Keratinocyte (primary cell): ENCODE measurements around the gene PIK3CB. TPM values are rescaled to one million over a fixed set of nuclear protein-coding genes. Genes with fewer than 3 reads are reported as not detected.

ENCODE experiments used
- DNase-seq: peaks from one replicate; pipeline ENCODE4 v3.0.0-alpha.2; 2011; ENCODE audit warnings: low read depth, missing footprints, low spot score
- FAIRE-seq: peaks from 2 replicates; lab custom pipeline; 2011; peaks lifted over from hg19 to GRCh38; lab: Jason Lieb, UNC
- H2AFZ ChIP-seq: 2 replicates; pipeline ENCODE4 v1.6.0; 2012; ENCODE audit warnings: low read length, control low read depth, inconsistent platforms; ENCODE audit not compliant: control insufficient read depth
- H3K27ac ChIP-seq: 2 replicates; pipeline ENCODE4 v1.5.1; 2011; ENCODE audit warnings: low read length; ENCODE audit not compliant: control insufficient read depth, insufficient read depth
- H3K27me3 ChIP-seq: 3 replicates; pipeline ENCODE4 v1.6.0; 2011; ENCODE audit warnings: low read length; ENCODE audit not compliant: control insufficient read depth, insufficient read depth; ENCODE audit errors: extremely low read depth
- H3K36me3 ChIP-seq, 2 experiments: 2 replicates in 1 of 2; 3 replicates in 1 of 2; pipeline ENCODE4 v1.5.1; 2011; ENCODE audit warnings: low read length in 2 of 2, mild to moderate bottlenecking in 1 of 2; ENCODE audit not compliant: control insufficient read depth in 2 of 2, insufficient read depth in 2 of 2; ENCODE audit errors: extremely low read depth in 1 of 2
- H3K4me1 ChIP-seq: 3 replicates; pipeline ENCODE4 v1.5.1; 2011; ENCODE audit warnings: low read length; ENCODE audit not compliant: control insufficient read depth, insufficient read depth; ENCODE audit errors: extremely low read depth
- H3K4me2 ChIP-seq: 3 replicates; pipeline ENCODE4 v1.6.0; 2011; ENCODE audit warnings: low read depth, low read length; ENCODE audit not compliant: control insufficient read depth, insufficient read depth; ENCODE audit errors: extremely low read depth
- H3K4me3 ChIP-seq, 3 experiments: fragments of 200-600 bp in 1 of 3; sonication (generic) in 1 of 3; 2 replicates in 2 of 3; 3 replicates in 1 of 3; pipeline ENCODE4 v1.5.1; 2011 to 2016; ENCODE audit warnings: low read length in 3 of 3, mild to moderate bottlenecking in 3 of 3, control low read depth in 2 of 3, inconsistent platforms in 1 of 3, low read depth in 1 of 3, mixed read lengths in 1 of 3, mixed run types in 1 of 3, moderate library complexity in 1 of 3; ENCODE audit not compliant: control insufficient read depth in 2 of 3, insufficient read depth in 2 of 3; ENCODE audit errors: extremely low read depth in 1 of 3
- H3K79me2 ChIP-seq: 2 replicates; pipeline ENCODE4 v1.6.0; 2012; ENCODE audit warnings: low read length; ENCODE audit not compliant: control insufficient read depth, insufficient read depth
- H3K9ac ChIP-seq: 3 replicates; pipeline ENCODE4 v1.6.0; 2011; ENCODE audit warnings: low read length; ENCODE audit not compliant: control insufficient read depth, insufficient read depth; ENCODE audit errors: extremely low read depth
- H3K9me1 ChIP-seq: 3 replicates; pipeline ENCODE4 v1.6.0; 2011; ENCODE audit warnings: low read length; ENCODE audit not compliant: control insufficient read depth, insufficient read depth; ENCODE audit errors: extremely low read depth
- H3K9me3 ChIP-seq: 2 replicates; pipeline ENCODE4 v1.5.1; 2012; ENCODE audit warnings: low read depth, low read length; ENCODE audit not compliant: control insufficient read depth
- H4K20me1 ChIP-seq: 3 replicates; pipeline ENCODE4 v1.6.0; 2011; ENCODE audit warnings: low read length; ENCODE audit not compliant: control insufficient read depth, insufficient read depth; ENCODE audit errors: extremely low read depth
- EZH2 ChIP-seq: IDR thresholded peaks from one replicate; pipeline ENCODE4 v1.6.1; 2012; ENCODE audit warnings: inconsistent platforms, mild to moderate bottlenecking, low read length, moderate library complexity
- dilution Hi-C: fragments of 300-500 bp; cut with MboI; formaldehyde crosslinking; loops from one replicate; pipeline ENCODE4 v1.7.0; 2020; ENCODE audit warnings: low sequenced_read_pairs; ENCODE audit not compliant: extremely low pct_ligation_motif_present
- polyA plus RNA-seq, 5 experiments: library from polyadenylated mRNA; depleted of rRNA in 3 of 5; stranded (reverse) in 3 of 5; stranded (forward) in 1 of 5; unstranded in 1 of 5; fragments of >200 nt; gene quantifications; 1 replicate in 1 of 5; 2 replicates in 3 of 5; 3 replicates in 1 of 5; pipeline versions ENCODE4 v1.2.1 to v1.2.3, GENCODE V29; 2011 to 2012; ENCODE audit warnings: missing spikeins in 2 of 5, low read depth in 1 of 5, low replicate concordance in 1 of 5
- TF ChIP-seq, protein P1 (sequence below), 3 experiments: IDR thresholded peaks in 1 of 3; conservative IDR thresholded peaks in 1 of 3; optimal IDR thresholded peaks in 1 of 3; 2 replicates in 2 of 3; 3 replicates in 1 of 3; pipeline versions ENCODE3 to v1.5.1; 2011; ENCODE audit warnings: low read length in 3 of 3, mild to moderate bottlenecking in 3 of 3, moderate library complexity in 2 of 3, control low read depth in 1 of 3, inconsistent platforms in 1 of 3; ENCODE audit not compliant: insufficient read depth in 2 of 3; ENCODE audit errors: extremely low read depth in 1 of 3

The PIK3CB gene
- polyA plus RNA-seq, 1 donor (not counting 4 experiments of a cell fraction or from before 2014, with no cell fraction given), result 19.9 TPM

DNA sequence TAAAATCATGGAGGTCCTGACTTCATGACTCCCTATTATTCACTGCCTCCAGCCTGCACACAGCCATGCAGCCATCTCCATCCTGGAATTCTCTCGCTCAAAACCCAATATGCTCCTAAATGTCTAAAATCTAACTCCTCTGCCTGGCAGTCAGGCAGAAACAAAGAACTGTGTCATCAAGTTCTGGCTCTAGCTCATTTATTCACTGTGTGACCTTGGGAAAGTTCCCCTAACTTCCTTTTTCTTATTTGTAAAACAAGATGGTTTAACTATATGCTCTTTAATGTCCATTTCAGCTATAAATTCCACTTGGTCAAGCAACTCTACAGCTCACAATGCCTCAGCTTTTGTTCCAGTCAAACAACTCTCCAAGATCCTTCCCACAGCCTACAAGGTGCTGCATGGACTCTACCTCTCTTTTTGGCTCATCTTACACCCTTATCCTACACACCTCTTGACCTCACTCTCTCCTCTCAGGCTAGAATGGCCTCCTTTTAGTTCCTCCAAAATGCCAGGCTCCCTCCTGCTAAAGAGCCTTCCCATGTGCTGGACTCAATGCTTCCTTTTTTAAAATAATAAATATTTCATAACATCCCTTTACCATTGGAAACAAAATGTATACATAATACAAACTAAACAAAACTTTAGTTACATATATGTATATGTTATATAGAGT, 16.4 kb downstream of the PIK3CB start:
- dilution Hi-C loops, result loop anchor here (25.0 kb wide), 1 partner anchor 94 kb away; no protein-coding TSS in a partner anchor
- Histone ChIP-seq H3K27ac (no peak overlapping the region), H3K79me2 (peaks cover 49% of the 10 kb centered on the region)

DNA sequence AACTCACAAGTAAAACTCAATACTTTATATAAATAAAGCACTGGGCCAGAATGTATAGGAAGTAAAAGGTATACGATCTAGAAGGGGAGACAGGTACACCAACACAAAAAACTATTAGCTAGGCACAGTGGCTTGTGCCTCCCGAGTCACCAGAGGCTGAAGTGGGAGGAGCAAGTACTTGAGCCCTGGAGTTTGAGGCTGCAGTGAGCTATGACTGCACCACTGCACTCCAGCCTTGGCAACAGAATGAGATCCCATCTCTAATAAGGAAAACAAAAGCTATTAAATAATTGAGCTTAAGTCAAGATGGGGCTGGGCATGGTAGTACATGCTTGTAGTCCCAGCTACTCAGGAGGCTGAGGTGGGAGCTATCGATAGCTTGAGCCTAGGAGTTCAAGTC, 17.0 kb downstream of the PIK3CB start:
- Histone ChIP-seq H2AFZ (no peak overlapping the region), H3K9me1 (no peaks in the 10 kb centered on the region), H3K4me3 (no peak overlapping the region), H3K9me3 (no peaks in the 10 kb centered on the region), H3K36me3 (peaks cover 0 to 6% of the 10 kb centered on the region in 2 experiments), H3K27me3 (no peaks in the 10 kb centered on the region), H3K4me2 (no peak overlapping the region), H3K79me2 (peaks cover 47% of the 10 kb centered on the region), H3K27ac (no peak overlapping the region), H4K20me1 (no peaks in the 10 kb centered on the region), H3K4me1 (peaks cover 5% of the 10 kb centered on the region), H3K9ac (no peak overlapping the region)
- DNase-seq (no peak), FAIRE-seq (no peak)
- dilution Hi-C loops, result loop anchor here (25.0 kb wide), 1 partner anchor 95 kb away; no protein-coding TSS in a partner anchor
- TF ChIP-seq, protein P1, sequence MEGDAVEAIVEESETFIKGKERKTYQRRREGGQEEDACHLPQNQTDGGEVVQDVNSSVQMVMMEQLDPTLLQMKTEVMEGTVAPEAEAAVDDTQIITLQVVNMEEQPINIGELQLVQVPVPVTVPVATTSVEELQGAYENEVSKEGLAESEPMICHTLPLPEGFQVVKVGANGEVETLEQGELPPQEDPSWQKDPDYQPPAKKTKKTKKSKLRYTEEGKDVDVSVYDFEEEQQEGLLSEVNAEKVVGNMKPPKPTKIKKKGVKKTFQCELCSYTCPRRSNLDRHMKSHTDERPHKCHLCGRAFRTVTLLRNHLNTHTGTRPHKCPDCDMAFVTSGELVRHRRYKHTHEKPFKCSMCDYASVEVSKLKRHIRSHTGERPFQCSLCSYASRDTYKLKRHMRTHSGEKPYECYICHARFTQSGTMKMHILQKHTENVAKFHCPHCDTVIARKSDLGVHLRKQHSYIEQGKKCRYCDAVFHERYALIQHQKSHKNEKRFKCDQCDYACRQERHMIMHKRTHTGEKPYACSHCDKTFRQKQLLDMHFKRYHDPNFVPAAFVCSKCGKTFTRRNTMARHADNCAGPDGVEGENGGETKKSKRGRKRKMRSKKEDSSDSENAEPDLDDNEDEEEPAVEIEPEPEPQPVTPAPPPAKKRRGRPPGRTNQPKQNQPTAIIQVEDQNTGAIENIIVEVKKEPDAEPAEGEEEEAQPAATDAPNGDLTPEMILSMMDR (optimal IDR thresholded peaks at IDR 0.05 in 1 of 3, IDR thresholded peaks at IDR 0.05 in 1 of 3, conservative IDR thresholded peaks at IDR 0.05 in 1 of 3; ENCODE audit: extremely low read depth in 1 of 3, insufficient read depth in 2 of 3, low read length in 3 of 3), result no peak
- TF ChIP-seq EZH2, result no peak

More for the DNA sequence above, 16.4 kb downstream of the PIK3CB start:
- DNase-seq (no peak), FAIRE-seq (no peak)
- no peaks in the 10 kb centered on the region for H3K9me1 ChIP-seq
- TF ChIP-seq, protein P1 (optimal IDR thresholded peaks at IDR 0.05 in 1 of 3, IDR thresholded peaks at IDR 0.05 in 1 of 3, conservative IDR thresholded peaks at IDR 0.05 in 1 of 3; ENCODE audit: extremely low read depth in 1 of 3, insufficient read depth in 2 of 3, low read length in 3 of 3), result no peak
- TF ChIP-seq EZH2, result no peak
- no peaks in the 10 kb centered on the region for H3K27me3 ChIP-seq
- peaks cover 5% of the 10 kb centered on the region for H3K4me1 ChIP-seq
- H4K20me1 ChIP-seq, result no peaks in the 10 kb centered on the region
- no peak overlapping the region for H3K9ac ChIP-seq
- no peaks in the 10 kb centered on the region for H3K9me3 ChIP-seq
- no peak overlapping the region for H3K4me2 ChIP-seq
- H3K4me3 ChIP-seq, result no peak overlapping the region
- peaks cover 0 to 6% of the 10 kb centered on the region in 2 experiments for H3K36me3 ChIP-seq
- H2AFZ ChIP-seq, result no peak overlapping the region
